Amniotic epithelial cell (primary cell): ENCODE results near the gene HSBP1L1.

Experiments
- DNase-seq: peaks from one replicate; pipeline ENCODE4 v3.0.0-alpha.2; 2010; ENCODE audit warnings: low read depth

HSBP1L1 gene

GRCh38 chr18:79945118-79946042 lies 19.1 kb upstream of the HSBP1L1 start:
- DNase-seq, result no peak

GRCh38 chr18:79947054-79947755 lies 17.2 kb upstream of the HSBP1L1 start:
- no peak for DNase-seq

- DNase-seq, result no peak
Observed at GRCh38 chr18:79947881-79948610, 16.4 kb upstream of the HSBP1L1 start.

- no peak for DNase-seq
Observed at GRCh38 chr18:79948719-79949411, 15.6 kb upstream of the HSBP1L1 start.

- DNase-seq, result no peak
Observed at GRCh38 chr18:79949697-79950487, 14.6 kb upstream of the HSBP1L1 start.

- no peak for DNase-seq
Observed at GRCh38 chr18:79950515-79951341, 13.7 kb upstream of the HSBP1L1 start.

GRCh38 chr18:79951545-79952455 lies 12.6 kb upstream of the HSBP1L1 start, which contains the start of gene SLC66A2:
TSS of gene SLC66A2 (minus strand) at chr18:79951653. CDS start at chr18:79950926, 727 bp downstream.
- DNase-seq, result peak; percentile 68

GRCh38 chr18:79952456-79952995 lies 11.9 kb upstream of the HSBP1L1 start:
- no peak for DNase-seq

- no peak for DNase-seq
Observed at GRCh38 chr18:79952996-79953559, 11.4 kb upstream of the HSBP1L1 start.

- no peak for DNase-seq
Observed at GRCh38 chr18:79953971-79954651, 10.3 kb upstream of the HSBP1L1 start.

- DNase-seq, result no peak
Observed at GRCh38 chr18:79954791-79955190, 9.7 kb upstream of the HSBP1L1 start.

GRCh38 chr18:79955302-79956075 lies 9.0 kb upstream of the HSBP1L1 start:
- peak; percentile 25 for DNase-seq

- DNase-seq, result no peak
Observed at GRCh38 chr18:79956276-79956675, 8.2 kb upstream of the HSBP1L1 start.

- DNase-seq, result no peak
Observed at GRCh38 chr18:79958981-79959380, 5.5 kb upstream of the HSBP1L1 start.

- DNase-seq, result peak; percentile 89
Observed at GRCh38 chr18:79960161-79960801, 4.2 kb upstream of the HSBP1L1 start.

- no peak for DNase-seq
Observed at GRCh38 chr18:79960921-79961526, 3.4 kb upstream of the HSBP1L1 start.
